Loucy (cell line): Measurements from ENCODE around the gene SLC19A1.

Experiments used
- H2AFZ ChIP-seq: fragments of 200-600 bp; sonication (generic); 2 replicates; pipeline ENCODE4 v1.6.0; 2016; ENCODE audit warnings: antibody characterized with exemption, mild to moderate bottlenecking, low read length, moderate library complexity
- H3F3A ChIP-seq: fragments of 200-600 bp; 2 replicates; pipeline ENCODE4 v1.6.0; 2016; ENCODE audit warnings: antibody characterized with exemption, low read depth, mild to moderate bottlenecking
- H3K27me3 ChIP-seq: fragments of 200-600 bp; sonication (generic); 2 replicates; pipeline ENCODE4 v1.6.1; 2014; ENCODE audit warnings: low read length, mild to moderate bottlenecking; ENCODE audit not compliant: insufficient read depth, poor library complexity, severe bottlenecking
- H3K36me3 ChIP-seq: fragments of 200-600 bp; sonication (generic); 2 replicates; pipeline ENCODE4 v1.6.1; 2016; ENCODE audit warnings: low read length; ENCODE audit not compliant: insufficient read depth
- H3K4me1 ChIP-seq: fragments of 200-600 bp; sonication (generic); 2 replicates; pipeline ENCODE4 v1.5.1; 2014; ENCODE audit warnings: low read length, mild to moderate bottlenecking; ENCODE audit not compliant: insufficient read depth, poor library complexity, severe bottlenecking
- H3K4me2 ChIP-seq: fragments of 200-600 bp; sonication (generic); 2 replicates; pipeline ENCODE4 v1.6.0; 2014; ENCODE audit warnings: antibody characterized with exemption, low read length, low read depth, mild to moderate bottlenecking; ENCODE audit not compliant: poor library complexity, severe bottlenecking
- H3K4me3 ChIP-seq: fragments of 200-600 bp; sonication (generic); 2 replicates; pipeline ENCODE4 v1.5.1; 2014; ENCODE audit warnings: low read length, mild to moderate bottlenecking, mixed read lengths; ENCODE audit not compliant: poor library complexity, severe bottlenecking
- H3K79me2 ChIP-seq: fragments of 200-600 bp; sonication (generic); 2 replicates; pipeline ENCODE4 v1.6.1; 2014; ENCODE audit warnings: low read length; ENCODE audit not compliant: insufficient read depth
- H3K9ac ChIP-seq: fragments of 200-600 bp; sonication (generic); 2 replicates; pipeline ENCODE4 v1.6.0; 2014; ENCODE audit warnings: mild to moderate bottlenecking, low read depth, low read length, moderate library complexity; ENCODE audit not compliant: poor library complexity, severe bottlenecking
- H3K9me2 ChIP-seq: fragments of 200-600 bp; sonication (generic); replicated peaks from 2 replicates; pipeline ENCODE4 v1.6.1; 2016; ENCODE audit warnings: low read depth, low read length, mixed read lengths
- H3K9me3 ChIP-seq: fragments of 200-600 bp; sonication (generic); 2 replicates; pipeline ENCODE4 v1.6.1; 2014; ENCODE audit warnings: mild to moderate bottlenecking, antibody characterized with exemption, low read length, low read depth; ENCODE audit not compliant: insufficient read depth
- H4K20me1 ChIP-seq: fragments of 200-600 bp; sonication (generic); 2 replicates; pipeline ENCODE4 v1.6.0; 2014; ENCODE audit warnings: antibody characterized with exemption, low read length, mild to moderate bottlenecking; ENCODE audit not compliant: insufficient read depth, poor library complexity, severe bottlenecking
- EZH2phosphoT487 ChIP-seq: fragments of 200-600 bp; IDR thresholded peaks from 2 replicates; pipeline ENCODE4 v1.6.1; 2018; ENCODE audit warnings: antibody characterized with exemption, mild to moderate bottlenecking, moderate library complexity, borderline replicate concordance
- TF ChIP-seq, protein P1 (sequence below): fragments of 200-600 bp; sonication (generic); conservative IDR thresholded peaks from 2 replicates; pipeline ENCODE4 v1.5.1; 2014; ENCODE audit warnings: mild to moderate bottlenecking, antibody characterized with exemption, low read length

The SLC19A1 gene

DNA sequence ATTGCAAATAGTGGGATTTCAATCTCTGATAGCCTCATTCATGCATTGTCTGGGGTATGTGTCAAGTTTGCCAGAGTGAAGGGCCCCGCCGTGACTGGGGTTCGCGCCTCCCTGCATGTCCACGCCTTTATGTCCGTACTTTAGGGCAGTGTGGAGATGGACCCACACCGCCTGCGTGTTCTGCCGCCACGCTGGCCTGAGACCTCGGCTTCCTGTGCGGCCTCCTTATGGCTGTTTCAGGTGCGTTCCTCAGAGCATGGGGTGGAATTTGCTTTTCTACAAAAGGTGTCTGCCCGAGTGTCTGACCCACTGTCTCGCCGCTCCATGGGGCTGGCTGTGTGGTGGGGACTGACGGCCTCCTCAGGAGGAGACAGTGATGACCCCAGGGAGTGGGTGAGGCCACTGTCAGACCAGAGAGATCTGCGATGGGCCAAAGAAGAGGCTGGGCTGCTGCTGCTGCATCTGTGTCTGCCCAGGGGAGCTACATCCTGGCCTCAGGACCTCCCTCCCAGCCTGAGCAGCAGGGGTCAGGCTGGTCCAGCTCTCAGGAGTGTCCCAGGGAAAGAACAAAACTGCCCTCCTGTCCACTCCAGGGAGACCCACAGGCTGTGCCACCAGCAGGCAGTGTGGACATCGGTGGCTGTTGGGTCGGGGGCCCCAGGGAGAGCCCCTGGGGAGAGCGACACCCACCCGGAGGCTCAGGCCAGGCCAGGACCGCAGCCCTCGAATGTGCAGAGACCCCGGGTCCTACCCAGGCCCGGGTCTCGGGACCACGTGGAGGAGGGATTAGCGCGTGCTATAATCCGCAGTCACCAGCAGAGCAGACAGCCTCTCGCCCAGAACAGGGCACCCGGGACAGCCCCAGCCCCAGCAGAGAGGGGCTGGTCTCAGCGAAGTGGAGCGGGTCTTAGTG, 9.8 kb upstream of the SLC19A1 start:
- TF ChIP-seq, protein P1, sequence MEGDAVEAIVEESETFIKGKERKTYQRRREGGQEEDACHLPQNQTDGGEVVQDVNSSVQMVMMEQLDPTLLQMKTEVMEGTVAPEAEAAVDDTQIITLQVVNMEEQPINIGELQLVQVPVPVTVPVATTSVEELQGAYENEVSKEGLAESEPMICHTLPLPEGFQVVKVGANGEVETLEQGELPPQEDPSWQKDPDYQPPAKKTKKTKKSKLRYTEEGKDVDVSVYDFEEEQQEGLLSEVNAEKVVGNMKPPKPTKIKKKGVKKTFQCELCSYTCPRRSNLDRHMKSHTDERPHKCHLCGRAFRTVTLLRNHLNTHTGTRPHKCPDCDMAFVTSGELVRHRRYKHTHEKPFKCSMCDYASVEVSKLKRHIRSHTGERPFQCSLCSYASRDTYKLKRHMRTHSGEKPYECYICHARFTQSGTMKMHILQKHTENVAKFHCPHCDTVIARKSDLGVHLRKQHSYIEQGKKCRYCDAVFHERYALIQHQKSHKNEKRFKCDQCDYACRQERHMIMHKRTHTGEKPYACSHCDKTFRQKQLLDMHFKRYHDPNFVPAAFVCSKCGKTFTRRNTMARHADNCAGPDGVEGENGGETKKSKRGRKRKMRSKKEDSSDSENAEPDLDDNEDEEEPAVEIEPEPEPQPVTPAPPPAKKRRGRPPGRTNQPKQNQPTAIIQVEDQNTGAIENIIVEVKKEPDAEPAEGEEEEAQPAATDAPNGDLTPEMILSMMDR, result no peak
- TF ChIP-seq EZH2phosphoT487, result no peak

DNA sequence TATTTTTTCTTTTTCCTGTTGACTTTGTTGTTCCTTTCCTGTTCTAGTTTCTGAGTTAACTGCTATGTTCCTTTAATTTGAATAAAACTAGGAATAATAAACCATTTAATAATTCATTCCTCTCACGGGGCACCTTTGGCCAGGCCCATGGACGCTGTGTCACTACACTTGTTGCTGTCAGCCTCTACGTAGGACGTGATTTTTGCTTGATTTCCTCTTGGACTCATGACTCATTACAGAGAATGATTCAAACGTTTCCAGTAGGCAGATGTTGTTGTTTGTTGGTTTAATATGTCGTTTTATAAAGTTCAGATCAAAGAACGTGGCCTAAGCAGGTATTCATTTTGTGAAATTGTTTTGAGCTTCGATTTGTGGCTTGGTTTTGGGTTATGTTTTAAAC, 9.1 kb upstream of the SLC19A1 start:
- Histone ChIP-seq H3K79me2 (no peaks in the 10 kb centered on the region), H2AFZ (no peak overlapping the region), H3K4me1 (peaks cover 38% of the 10 kb centered on the region), H3K9me3 (no peaks in the 10 kb centered on the region), H3F3A (peaks cover 10% of the 10 kb centered on the region; the same call in 1 of the 2 replicates), H3K36me3 (no peaks in the 10 kb centered on the region), H3K4me2 (peak overlapping the region; percentile 89), H4K20me1 (no peaks in the 10 kb centered on the region), H3K4me3 (peak overlapping the region; percentile 72), H3K9ac (peak overlapping the region; percentile 71), H3K9me2 (no peaks in the 10 kb centered on the region), H3K27me3 (no peaks in the 10 kb centered on the region)
- TF ChIP-seq EZH2phosphoT487, result no peak
- TF ChIP-seq, protein P1, result no peak

More for the DNA sequence above, 9.8 kb upstream of the SLC19A1 start:
- peak overlapping the region; percentile 72 for H3K4me3 ChIP-seq
- peaks cover 38% of the 10 kb centered on the region for H3K4me1 ChIP-seq
- H3K9me3 ChIP-seq, result no peaks in the 10 kb centered on the region
- no peaks in the 10 kb centered on the region for H4K20me1 ChIP-seq
- no peaks in the 10 kb centered on the region for H3K36me3 ChIP-seq
- H3K9ac ChIP-seq, result peak overlapping the region; percentile 71
- H3F3A ChIP-seq, result peaks cover 7% of the 10 kb centered on the region; the same call in 1 of the 2 replicates
- no peaks in the 10 kb centered on the region for H3K27me3 ChIP-seq
- no peaks in the 10 kb centered on the region for H3K79me2 ChIP-seq
- H3K9me2 ChIP-seq, result no peaks in the 10 kb centered on the region
- no peak overlapping the region for H2AFZ ChIP-seq
- H3K4me2 ChIP-seq, result peak overlapping the region; percentile 89

DNA sequence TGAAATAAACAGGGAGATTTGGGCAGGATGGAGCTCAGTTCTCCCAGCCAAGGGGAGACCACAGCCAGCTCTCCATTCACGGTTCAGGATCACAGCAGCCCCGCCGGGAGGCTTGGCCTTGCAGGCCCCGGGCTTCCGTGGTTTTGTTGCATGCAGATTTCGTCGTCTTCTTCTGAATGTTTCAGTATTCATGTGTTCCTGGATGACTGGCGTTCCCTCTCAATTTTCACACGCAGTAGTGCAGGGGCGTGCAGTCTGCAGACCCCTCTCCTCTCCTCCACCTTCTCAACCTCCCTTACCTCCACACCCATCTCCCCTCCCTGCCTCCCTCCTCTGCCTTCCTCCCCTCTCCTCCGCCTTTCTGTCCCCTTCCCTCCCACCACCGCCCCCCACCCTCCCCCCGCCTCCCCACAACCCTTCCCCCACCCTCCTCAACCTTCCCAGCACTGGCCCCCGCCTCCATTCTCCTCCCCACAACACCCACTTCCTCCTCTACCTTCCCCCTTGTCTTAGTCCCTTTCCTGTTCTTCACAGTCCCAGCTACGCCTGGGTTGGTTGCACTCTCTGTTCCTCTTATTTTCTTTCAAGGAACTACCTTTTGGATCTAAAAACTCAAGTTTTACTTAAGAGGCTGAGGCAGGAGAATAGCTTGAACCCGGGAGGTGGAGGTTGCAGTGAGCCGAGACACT, 8.4 kb upstream of the SLC19A1 start:
- TF ChIP-seq, protein P1, result no peak
- TF ChIP-seq EZH2phosphoT487, result no peak
- Histone ChIP-seq H3F3A (peaks cover 10% of the 10 kb centered on the region; the same call in 1 of the 2 replicates), H3K4me3 (peak overlapping the region; percentile 72), H3K27me3 (no peaks in the 10 kb centered on the region), H3K4me2 (peak overlapping the region; percentile 97), H3K79me2 (no peaks in the 10 kb centered on the region), H4K20me1 (no peaks in the 10 kb centered on the region), H3K9ac (peak overlapping the region; percentile 82), H3K9me2 (no peaks in the 10 kb centered on the region), H3K9me3 (no peaks in the 10 kb centered on the region), H2AFZ (peak overlapping the region; percentile 75), H3K4me1 (peaks cover 36% of the 10 kb centered on the region), H3K36me3 (no peaks in the 10 kb centered on the region)
